NCI-H748 treated with DMSO at 0.1 percent for 48 hours (cell line): ENCODE data around the gene CAPN11.
A peak's percentile ranks its signal among the peaks of the same experiment; 100 is the strongest.
"Not testable (repeated sequence)": the region's sequence is repeated elsewhere in the genome, so short reads cannot be mapped to it uniquely, and the experiment has no call there.

ENCODE experiments used
- DNase-seq: peaks from one replicate; lab custom pipeline; 2025; lab: John Stamatoyannopoulos, UW

The CAPN11 gene

GRCh38 chr6:44181784-44182183 is 23.2 kb downstream of the CAPN11 start:
- not testable (repeated sequence) for DNase-seq

DNA sequence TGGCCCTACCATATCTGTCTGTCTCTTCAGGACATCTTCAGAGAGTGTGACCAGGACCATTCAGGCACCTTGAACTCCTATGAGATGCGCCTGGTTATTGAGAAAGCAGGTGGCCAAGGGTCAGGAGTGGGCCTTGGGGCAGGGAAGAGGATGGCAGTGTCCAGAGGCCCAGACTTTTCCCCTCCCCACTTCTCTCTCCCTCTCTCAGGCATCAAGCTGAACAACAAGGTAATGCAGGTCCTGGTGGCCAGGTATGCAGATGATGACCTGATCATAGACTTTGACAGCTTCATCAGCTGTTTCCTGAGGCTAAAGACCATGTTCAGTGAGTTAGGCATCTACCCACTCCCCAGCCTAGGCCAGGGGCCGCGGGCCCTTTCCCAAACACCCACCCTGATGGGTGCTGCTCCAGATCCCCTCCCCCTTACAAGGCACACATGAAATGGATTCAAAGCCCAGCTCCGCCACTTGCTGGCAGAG is 24.3 kb downstream of the CAPN11 start:
- DNase-seq = no peak

DNA sequence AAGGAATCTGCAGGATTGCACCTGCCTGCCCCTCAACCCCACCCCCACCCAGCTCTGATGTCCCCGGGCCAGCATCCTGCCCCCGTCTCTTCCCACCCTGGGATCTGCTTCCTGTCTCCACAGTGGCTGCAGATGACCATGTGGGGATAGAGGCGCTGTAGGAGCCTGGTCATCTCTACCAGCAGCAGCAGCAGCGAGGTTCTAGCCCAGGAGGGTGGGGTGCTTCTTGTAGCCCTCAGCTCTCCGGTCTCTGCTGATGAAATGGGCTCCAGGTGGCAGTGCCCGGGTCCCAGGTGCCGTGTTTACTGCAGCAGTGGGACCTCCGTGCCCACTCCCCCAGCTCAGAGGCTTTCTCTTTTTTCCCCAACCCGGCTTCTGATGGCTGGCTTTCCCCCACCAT is 25.2 kb downstream of the CAPN11 start:
- no peak for DNase-seq

DNA sequence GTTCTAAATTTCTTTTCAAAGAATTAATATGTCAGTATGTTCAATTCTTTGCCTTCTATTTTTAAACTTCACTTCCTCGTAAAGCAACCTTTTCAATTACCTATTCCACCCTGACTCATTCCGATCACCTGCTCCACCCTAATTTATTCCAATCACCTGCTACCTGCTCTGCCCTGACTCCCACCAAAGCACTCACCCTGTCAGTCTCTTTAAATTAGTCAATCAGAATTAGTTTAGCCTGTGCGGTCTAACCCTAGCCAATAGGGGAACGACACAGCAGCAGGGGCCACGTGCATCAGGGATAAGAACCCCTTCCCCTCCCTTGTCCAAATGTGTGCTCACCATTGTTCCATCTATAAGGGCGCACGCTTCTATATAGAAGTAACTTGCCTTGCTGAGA is 26.7 kb downstream of the CAPN11 start:
- peak; percentile 5 for DNase-seq

DNA sequence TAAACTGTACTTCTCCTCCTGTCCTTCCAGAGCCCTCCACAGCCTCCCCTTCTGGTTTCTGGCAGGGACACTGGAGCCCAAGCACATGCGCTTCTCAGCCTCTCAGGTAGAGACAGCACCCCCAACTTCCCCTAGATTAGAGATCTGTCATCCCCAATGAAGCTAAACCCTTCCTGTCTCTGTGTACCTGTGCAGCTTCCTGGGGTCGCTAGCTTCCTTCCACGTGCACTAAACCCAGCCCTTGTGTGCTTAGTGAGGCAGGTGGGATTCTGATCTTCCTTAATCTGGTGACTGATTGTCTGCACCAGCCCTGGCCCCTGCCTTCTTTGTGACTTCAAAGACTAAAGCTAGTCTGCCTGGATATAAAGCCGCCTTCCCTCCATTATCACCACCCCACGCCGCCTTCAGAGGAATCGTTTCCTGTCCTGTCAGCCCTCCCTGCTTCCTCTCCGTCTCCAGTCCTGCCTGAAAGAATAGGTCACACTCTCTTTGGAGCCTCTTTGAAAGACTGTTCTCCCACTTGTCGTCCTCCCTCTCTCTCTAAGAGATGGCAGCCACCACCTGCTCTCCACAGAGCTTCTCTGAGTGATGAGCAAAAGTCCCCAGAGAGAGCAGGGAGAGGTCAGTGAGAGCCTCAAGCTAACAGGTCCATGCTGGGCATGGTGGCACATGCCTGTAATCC is 27.5 kb downstream of the CAPN11 start:
- DNase-seq = no peak

DNA sequence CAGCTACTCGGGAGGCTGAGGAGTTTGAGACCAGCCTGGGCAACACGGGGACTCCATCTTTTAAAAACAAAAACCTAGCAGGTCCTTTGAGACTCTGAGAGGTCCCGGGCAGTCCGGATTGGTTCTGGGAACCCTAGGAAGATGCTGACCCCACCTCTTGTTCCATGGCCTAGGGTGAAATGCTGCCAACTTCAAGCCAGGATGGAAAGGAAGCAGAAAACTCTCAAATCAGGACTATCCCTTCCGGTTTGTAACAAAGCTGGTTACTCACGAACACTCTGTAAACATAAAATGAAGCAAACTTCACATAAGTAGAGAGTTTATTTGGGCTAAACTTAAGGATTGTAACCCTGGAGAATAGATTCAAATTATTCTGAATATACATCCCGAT is 28.0 kb downstream of the CAPN11 start:
- no peak for DNase-seq

- no peak for DNase-seq
Observed at GRCh38 chr6:44188819-44189218, 30.2 kb downstream of the CAPN11 start.

DNA sequence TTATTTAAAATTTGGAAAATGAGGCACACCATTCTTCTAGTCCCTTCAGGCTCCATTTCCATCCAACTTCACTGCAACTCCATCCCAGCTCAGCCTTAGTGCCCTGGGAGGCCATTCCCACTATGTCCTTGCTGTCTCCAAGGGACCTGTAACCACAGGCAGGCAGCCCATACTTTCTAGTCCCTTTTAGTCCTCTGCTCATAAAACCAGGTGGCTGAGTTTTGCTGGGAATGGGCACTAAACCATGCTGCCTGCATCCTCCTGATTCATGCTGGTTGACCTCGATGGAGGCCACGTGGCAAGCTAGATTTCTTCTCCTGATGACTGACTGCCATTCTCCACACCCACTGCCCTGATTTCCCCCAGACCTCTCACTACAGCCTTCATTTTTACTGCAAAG is 30.6 kb downstream of the CAPN11 start:
- DNase-seq = no peak

DNA sequence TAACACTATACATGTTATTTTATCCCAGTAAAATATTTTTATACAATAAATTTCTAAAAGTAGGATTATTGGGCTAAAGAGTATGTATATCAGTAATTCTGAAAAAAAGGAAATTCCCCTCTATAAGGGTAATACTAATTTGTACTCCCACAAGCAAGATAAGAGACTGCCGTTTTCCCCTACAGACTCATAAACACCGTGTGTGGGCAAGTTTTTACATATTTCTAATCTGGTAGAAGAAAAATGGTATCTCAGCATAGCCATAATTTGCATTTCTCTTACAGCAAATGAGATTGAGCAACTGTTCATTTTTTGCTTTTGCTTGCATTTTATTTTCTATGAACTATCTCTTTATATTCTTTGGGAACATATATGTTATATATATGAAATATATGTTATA is 32.1 kb downstream of the CAPN11 start:
- no peak for DNase-seq

DNA sequence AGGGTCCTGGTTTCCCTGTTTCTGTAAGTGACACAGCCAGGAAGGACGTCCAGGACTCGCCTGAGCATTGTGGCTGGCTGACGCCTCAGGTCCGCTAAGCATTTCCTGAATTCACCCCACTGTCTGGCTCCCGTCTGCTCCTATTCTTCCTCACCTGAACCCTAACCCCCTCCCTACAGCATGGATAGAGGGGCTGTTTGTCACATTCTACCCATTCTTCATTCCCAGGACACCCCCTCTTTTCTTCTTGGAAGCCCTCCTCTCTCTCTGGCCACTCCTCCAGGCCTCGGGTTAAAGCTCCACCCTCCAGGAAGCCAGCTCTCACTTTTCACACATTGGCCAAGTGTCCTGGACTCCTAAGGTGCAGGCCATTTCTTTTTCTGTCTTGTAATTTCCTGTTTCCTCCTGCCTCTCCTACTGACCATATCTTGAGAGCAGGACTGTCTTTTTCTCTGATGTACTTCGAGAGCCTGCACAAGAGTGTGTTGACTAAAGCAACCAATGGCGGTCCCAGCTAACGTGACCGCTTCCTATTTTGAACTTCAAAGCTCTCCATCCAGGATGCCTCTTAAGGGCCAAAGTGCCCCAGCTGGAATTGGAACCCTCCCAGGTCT is 33.9 kb downstream of the CAPN11 start:
- DNase-seq = no peak

DNA sequence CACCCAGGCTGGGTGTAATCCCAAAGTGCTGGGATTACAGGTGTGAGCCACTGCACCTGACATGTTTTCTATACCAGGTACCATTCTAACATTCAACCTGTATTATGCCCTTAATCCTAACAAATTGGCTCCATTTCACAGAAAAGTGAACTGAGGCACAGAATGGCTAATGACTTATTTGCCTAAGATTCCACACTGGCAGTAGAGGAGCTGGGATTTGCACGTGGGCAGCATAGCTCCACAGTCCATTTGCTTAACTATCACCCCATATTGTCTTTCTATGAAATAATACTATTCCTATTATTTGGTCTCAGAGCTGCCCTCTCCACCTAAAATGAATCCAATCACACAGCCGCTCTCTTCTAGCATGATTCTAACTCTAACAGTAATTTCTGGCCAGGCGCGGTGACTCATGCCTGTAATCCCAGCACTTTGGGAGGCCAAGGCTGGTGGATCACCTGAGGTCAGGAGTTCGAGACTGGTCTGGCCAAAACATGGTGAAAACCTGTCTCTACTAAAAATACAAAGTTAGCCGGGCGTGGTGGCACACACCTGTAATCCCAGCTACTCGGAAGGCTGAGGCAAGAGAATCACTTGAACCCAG is 34.8 kb downstream of the CAPN11 start:
- DNase-seq = no peak

- DNase-seq = no peak
Observed at GRCh38 chr6:44194326-44194725, 35.7 kb downstream of the CAPN11 start.

GRCh38 chr6:44196351-44196750 is 37.7 kb downstream of the CAPN11 start:
- DNase-seq = not testable (repeated sequence)

DNA sequence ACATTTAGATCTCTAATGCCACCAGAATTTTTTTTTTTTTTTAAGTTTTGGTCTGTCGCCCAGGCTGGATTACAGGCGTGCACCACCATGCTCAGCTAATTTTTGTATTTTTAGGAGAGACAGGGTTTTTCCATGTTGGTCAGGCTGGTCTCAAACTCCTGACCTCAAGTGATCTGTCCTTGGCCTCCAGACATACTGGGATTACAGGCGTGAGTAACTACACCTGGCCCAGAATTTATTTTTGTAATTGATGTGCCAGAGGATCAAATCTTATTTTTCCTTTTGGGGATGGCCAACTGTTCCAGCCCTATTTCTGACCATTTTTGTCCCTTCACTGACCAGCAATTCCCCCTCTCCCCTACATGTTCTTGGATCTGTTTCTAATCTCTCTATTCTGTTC is 40.1 kb downstream of the CAPN11 start:
- DNase-seq = no peak

- no peak for DNase-seq
Observed at GRCh38 chr6:44199883-44200282, 41.3 kb downstream of the CAPN11 start.

DNA sequence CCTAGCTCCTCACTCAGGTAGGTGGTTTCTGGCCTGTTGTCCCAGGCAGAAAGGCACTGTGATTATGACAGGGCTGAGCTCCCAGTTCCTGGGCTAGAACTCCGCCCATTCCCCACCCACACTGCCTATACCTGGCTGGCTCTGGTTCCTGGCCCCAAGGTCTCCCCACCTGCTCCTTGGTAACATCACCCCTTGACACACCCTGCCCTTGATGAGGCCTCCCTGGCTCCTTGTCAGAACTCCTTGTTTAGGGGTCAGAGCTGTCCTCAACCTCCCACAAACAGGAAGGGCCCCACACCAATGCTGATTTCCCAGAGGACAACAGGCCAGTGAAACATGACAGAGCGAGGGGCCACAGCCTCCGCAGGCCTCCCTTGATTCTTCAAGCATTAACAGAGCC is 42.6 kb downstream of the CAPN11 start:
- DNase-seq = no peak

- no peak for DNase-seq
Observed at GRCh38 chr6:44201638-44202303, 43.2 kb downstream of the CAPN11 start.

DNA sequence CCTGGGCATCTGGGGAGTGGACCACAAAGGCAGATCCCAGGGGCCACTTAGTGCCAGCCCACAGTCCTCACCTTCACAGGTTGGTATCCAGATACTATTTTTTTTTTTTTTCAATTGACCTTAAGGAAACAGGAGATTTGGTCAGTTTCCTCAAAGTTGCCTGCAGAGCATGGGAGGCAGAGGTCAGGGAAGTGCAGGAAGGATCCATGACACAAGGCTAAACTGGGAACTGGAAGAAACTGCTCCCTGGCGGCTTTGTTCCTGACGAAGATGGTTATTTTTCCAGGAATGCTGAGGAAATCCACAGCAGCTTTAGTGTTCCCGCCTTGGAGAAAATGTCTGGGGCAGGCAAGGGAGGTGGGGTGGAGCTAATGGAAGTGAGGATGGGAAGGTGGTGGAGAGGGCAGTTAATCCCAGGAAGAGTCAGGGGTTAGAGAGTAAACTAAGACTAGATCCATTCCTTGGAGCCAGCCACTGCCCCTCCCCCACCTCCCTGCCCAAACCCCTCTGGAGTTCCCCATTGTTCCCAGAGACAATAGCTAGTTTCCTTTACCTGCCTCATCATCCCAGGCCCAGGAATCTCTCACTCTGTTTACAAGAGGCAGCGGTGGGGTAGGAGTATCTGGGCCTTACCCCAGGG is 43.8 kb downstream of the CAPN11 start:
- DNase-seq = no peak

GRCh38 chr6:44202972-44203750 is 44.5 kb downstream of the CAPN11 start:
- no peak for DNase-seq

- DNase-seq = no peak
Observed at GRCh38 chr6:44203955-44204354, 45.3 kb downstream of the CAPN11 start.

DNA sequence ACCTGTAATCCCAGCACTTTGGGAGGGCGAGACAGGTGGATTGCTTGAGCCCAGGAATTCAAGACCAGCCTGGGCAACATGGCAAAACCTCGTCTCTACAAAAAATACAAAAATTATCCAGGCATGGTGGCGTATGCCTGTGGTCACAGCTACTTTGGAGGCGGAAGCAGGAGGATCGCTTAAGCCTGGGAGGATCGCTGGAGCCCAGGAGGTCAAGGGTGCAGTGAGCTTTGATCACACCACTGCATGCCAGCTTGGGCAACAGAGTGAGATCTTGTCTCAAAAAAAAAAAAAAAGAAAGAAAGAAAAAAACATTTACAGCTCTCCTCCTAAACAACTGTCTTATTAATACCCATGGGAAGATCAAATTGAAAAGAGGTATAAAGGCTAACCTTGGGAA is 49.3 kb downstream of the CAPN11 start:
- no peak for DNase-seq

- DNase-seq = no peak
Observed at GRCh38 chr6:44211284-44211683, 52.7 kb downstream of the CAPN11 start.
